HG02943 (cell line): ENCODE data around the gene CPEB3.

Experiments used
- ATAC-seq: cut with Tn5 transposase; IDR thresholded peaks from one replicate; pipeline ENCODE4 v1.9.1; 2021; ENCODE audit warnings: mild to moderate bottlenecking, low read depth, moderate library complexity; ENCODE audit not compliant: unreplicated experiment

Gene CPEB3

GRCh38 chr10:92268748-92269147 lies 22.1 kb downstream of the CPEB3 start:
- no peak for ATAC-seq

GRCh38 chr10:92267343-92267742 lies 23.5 kb downstream of the CPEB3 start:
- no peak for ATAC-seq

- ATAC-seq, result no peak
Observed at GRCh38 chr10:92265687-92266258, 25.1 kb downstream of the CPEB3 start.

GRCh38 chr10:92264249-92264648 lies 26.6 kb downstream of the CPEB3 start:
- ATAC-seq, result no peak

GRCh38 chr10:92263396-92263795 lies 27.5 kb downstream of the CPEB3 start:
- no peak for ATAC-seq

- no peak for ATAC-seq
Observed at GRCh38 chr10:92248566-92248965, 42.3 kb downstream of the CPEB3 start.

- no peak for ATAC-seq
Observed at GRCh38 chr10:92244796-92245195, 46.1 kb downstream of the CPEB3 start.

- ATAC-seq, result no peak
Observed at GRCh38 chr10:92242910-92243671, 47.8 kb downstream of the CPEB3 start.

- no peak for ATAC-seq
Observed at GRCh38 chr10:92242380-92242779, 48.5 kb downstream of the CPEB3 start.

- no peak for ATAC-seq
Observed at GRCh38 chr10:92241501-92241900, 49.4 kb downstream of the CPEB3 start.

- no peak for ATAC-seq
Observed at GRCh38 chr10:92241158-92241500, 49.7 kb downstream of the CPEB3 start.

- no peak for ATAC-seq
Observed at GRCh38 chr10:92240289-92241157, 50.4 kb downstream of the CPEB3 start.

- ATAC-seq, result no peak
Observed at GRCh38 chr10:92239600-92240288, 51.1 kb downstream of the CPEB3 start.

- ATAC-seq, result no peak
Observed at GRCh38 chr10:92239151-92239599, 51.7 kb downstream of the CPEB3 start.

- ATAC-seq, result no peak
Observed at GRCh38 chr10:92238586-92239098, 52.2 kb downstream of the CPEB3 start.

GRCh38 chr10:92238054-92238585 lies 52.8 kb downstream of the CPEB3 start:
- ATAC-seq, result no peak

- ATAC-seq, result no peak
Observed at GRCh38 chr10:92231196-92231595, 59.7 kb downstream of the CPEB3 start.

- no peak for ATAC-seq
Observed at GRCh38 chr10:92222603-92223262, 68.1 kb downstream of the CPEB3 start.

- ATAC-seq, result no peak
Observed at GRCh38 chr10:92219559-92219958, 71.3 kb downstream of the CPEB3 start.

GRCh38 chr10:92218569-92218968 lies 72.3 kb downstream of the CPEB3 start:
- no peak for ATAC-seq
